Endothelial cell of umbilical vein (primary cell): ENCODE results near the gene EIF3I. TPM values are rescaled to one million over a fixed set of nuclear protein-coding genes. Genes with fewer than 3 reads are reported as not detected.
A peak's percentile ranks its signal among the peaks of the same experiment; 100 is the strongest.

Experiments used
- BruUV-seq: library from RNA; stranded (reverse); fragments of 400-500 nt; replicated peaks from 2 replicates; lab custom pipeline; 2021; lab: Mats Ljungman, UMichigan
- CTCF ChIA-PET: fragments of 300-600, 350-600 bp; sonication (Branson Sonifier 250); formaldehyde crosslinking; loops from one replicate; lab custom pipeline; 2021; ENCODE audit warnings: antibody characterized with exemption, inconsistent platforms; lab: Charles Lee
- POLR2A ChIA-PET: fragments of 300-600, 350-600 bp; sonication (Branson Sonifier 250); formaldehyde crosslinking; loops from one replicate; lab custom pipeline; 2021; ENCODE audit warnings: antibody characterized with exemption, inconsistent platforms; lab: Charles Lee
- DNase-seq: peaks from one replicate; pipeline ENCODE4 v3.0.0-alpha.2; 2011; ENCODE audit warnings: low read depth, low spot score
- FAIRE-seq: peaks from 2 replicates; lab custom pipeline; 2011; peaks lifted over from hg19 to GRCh38; lab: Jason Lieb, UNC
- H2AFZ ChIP-seq: 2 replicates; pipeline ENCODE4 v1.6.0; 2012; ENCODE audit warnings: low read depth, low read length, control low read depth, inconsistent platforms
- H3K27ac ChIP-seq: 2 replicates; pipeline ENCODE4 v1.5.1; 2011; ENCODE audit warnings: low read depth, mild to moderate bottlenecking, control low read depth, low read length, moderate library complexity; ENCODE audit not compliant: insufficient read depth
- H3K27me3 ChIP-seq, 2 experiments: 2 replicates each; pipeline versions ENCODE4 v1.6.0 to v1.6.1; 2011; ENCODE audit warnings: low read length in 2 of 2, mixed read lengths in 1 of 2; ENCODE audit not compliant: control insufficient read depth in 2 of 2, insufficient read depth in 2 of 2
- H3K36me3 ChIP-seq, 2 experiments: 2 replicates in 1 of 2; 3 replicates in 1 of 2; pipeline ENCODE4 v1.5.1; 2011; ENCODE audit warnings: low read length in 2 of 2, mild to moderate bottlenecking in 1 of 2, moderate library complexity in 1 of 2; ENCODE audit not compliant: control insufficient read depth in 2 of 2, insufficient read depth in 2 of 2; ENCODE audit errors: extremely low read depth in 1 of 2
- H3K4me1 ChIP-seq: 3 replicates; pipeline ENCODE4 v1.5.1; 2011; ENCODE audit warnings: mild to moderate bottlenecking, low read length; ENCODE audit not compliant: control insufficient read depth, insufficient read depth; ENCODE audit errors: extremely low read depth
- H3K4me2 ChIP-seq: 2 replicates; pipeline ENCODE4 v1.6.1; 2011; ENCODE audit warnings: low read length, control low read depth, mixed read lengths; ENCODE audit not compliant: insufficient read depth
- H3K4me3 ChIP-seq, 3 experiments: fragments of 200-600 bp in 1 of 3; sonication (generic), shearing (Covaris generic) in 1 of 3; replicated peaks in 1 of 3; 2 replicates each; pipeline ENCODE4 v1.5.1; 2011 to 2016; ENCODE audit warnings: control low read depth in 3 of 3, low read length in 3 of 3, mild to moderate bottlenecking in 2 of 3, inconsistent platforms in 1 of 3, low read depth in 1 of 3, moderate library complexity in 1 of 3; ENCODE audit not compliant: insufficient read depth in 1 of 3
- H3K79me2 ChIP-seq: 2 replicates; pipeline ENCODE4 v1.6.0; 2012; ENCODE audit warnings: low read length, inconsistent platforms; ENCODE audit not compliant: control insufficient read depth, insufficient read depth
- H3K9ac ChIP-seq: replicated peaks from 2 replicates; pipeline ENCODE3; 2011; ENCODE audit warnings: low read length, control low read depth; ENCODE audit not compliant: insufficient read depth; ENCODE audit errors: extremely low read depth
- H3K9me1 ChIP-seq: replicated peaks from 3 replicates; pipeline ENCODE4 v1.6.0; 2011; ENCODE audit warnings: mild to moderate bottlenecking, low read length; ENCODE audit not compliant: control insufficient read depth, insufficient read depth; ENCODE audit errors: extremely low read depth
- H3K9me3 ChIP-seq: replicated peaks from 2 replicates; pipeline ENCODE4 v1.5.1; 2012; ENCODE audit warnings: low read length, inconsistent platforms; ENCODE audit not compliant: control insufficient read depth, insufficient read depth
- H4K20me1 ChIP-seq: replicated peaks from 2 replicates; pipeline ENCODE3; 2011; ENCODE audit warnings: mild to moderate bottlenecking, low read length; ENCODE audit not compliant: control insufficient read depth, insufficient read depth; ENCODE audit errors: extremely low read depth
- EZH2 ChIP-seq: IDR thresholded peaks from 2 replicates; pipeline ENCODE4 v1.6.1; 2012; ENCODE audit warnings: borderline replicate concordance, low read depth, mild to moderate bottlenecking, moderate library complexity, low read length, inconsistent platforms; ENCODE audit not compliant: severe bottlenecking
- FOS ChIP-seq: IDR thresholded peaks from 2 replicates; pipeline ENCODE4 v1.6.1; 2011; ENCODE audit warnings: mild to moderate bottlenecking, low read length, moderate library complexity, borderline replicate concordance; ENCODE audit not compliant: insufficient read depth
- MYC ChIP-seq: IDR thresholded peaks from one replicate; pipeline ENCODE4 v1.6.1; 2011; ENCODE audit warnings: mild to moderate bottlenecking, low read depth, low read length
- POLR2A ChIP-seq: IDR thresholded peaks from 2 replicates; pipeline ENCODE4 v1.6.1; 2012; ENCODE audit warnings: low read depth, mild to moderate bottlenecking, control low read depth, low read length
- POLR2AphosphoS5 ChIP-seq: IDR thresholded peaks from 2 replicates; pipeline ENCODE4 v1.6.1; 2012; ENCODE audit warnings: low read depth, mild to moderate bottlenecking, control low read depth, low read length, moderate library complexity; ENCODE audit not compliant: insufficient read depth
- dilution Hi-C: fragments of 300-500 bp; cut with MboI; formaldehyde crosslinking; loops from one replicate; pipeline ENCODE4 v1.15.0; 2019; ENCODE audit warnings: low sequenced_read_pairs; ENCODE audit not compliant: extremely low pct_ligation_motif_present
- intact Hi-C: fragments of 100-400 bp; cut with micrococcal nuclease; formaldehyde crosslinking; loops from one replicate; pipeline ENCODE4 v1.10.0; 2022
- polyA plus RNA-seq, 4 experiments: library from polyadenylated mRNA; depleted of rRNA in 3 of 4; stranded (reverse) in 3 of 4; unstranded in 1 of 4; fragments of >200 nt; gene quantifications; 2 replicates each; pipeline versions ENCODE4 v1.2.1 to v1.2.3, GENCODE V29; 2011 to 2012; ENCODE audit warnings: missing spikeins in 1 of 4
- total RNA-seq: library from RNA; stranded (reverse); gene quantifications from 2 replicates; pipeline ENCODE4 v1.2.3, GENCODE V29; 2021
- TF ChIP-seq, protein P1 (sequence below): IDR thresholded peaks from 2 replicates; pipeline ENCODE4 v1.6.1; 2011; ENCODE audit not compliant: insufficient read depth, insufficient read length
- TF ChIP-seq, protein P2 (sequence below), 2 donors: IDR thresholded peaks; 1 replicate in 1 of 2; 2 replicates in 1 of 2; pipeline ENCODE4 v1.5.1; 2011; ENCODE audit warnings: low read length in 2 of 2, mild to moderate bottlenecking in 2 of 2, moderate library complexity in 2 of 2, control low read depth in 1 of 2, inconsistent platforms in 1 of 2, low read depth in 1 of 2; ENCODE audit not compliant: insufficient read depth in 1 of 2; ENCODE audit errors: extremely low read depth in 1 of 2

EIF3I gene
- total and polyA plus RNA-seq, 2 donors (not counting 3 experiments of a cell fraction or from before 2014, with no cell fraction given) = 186 to 331 TPM

DNA sequence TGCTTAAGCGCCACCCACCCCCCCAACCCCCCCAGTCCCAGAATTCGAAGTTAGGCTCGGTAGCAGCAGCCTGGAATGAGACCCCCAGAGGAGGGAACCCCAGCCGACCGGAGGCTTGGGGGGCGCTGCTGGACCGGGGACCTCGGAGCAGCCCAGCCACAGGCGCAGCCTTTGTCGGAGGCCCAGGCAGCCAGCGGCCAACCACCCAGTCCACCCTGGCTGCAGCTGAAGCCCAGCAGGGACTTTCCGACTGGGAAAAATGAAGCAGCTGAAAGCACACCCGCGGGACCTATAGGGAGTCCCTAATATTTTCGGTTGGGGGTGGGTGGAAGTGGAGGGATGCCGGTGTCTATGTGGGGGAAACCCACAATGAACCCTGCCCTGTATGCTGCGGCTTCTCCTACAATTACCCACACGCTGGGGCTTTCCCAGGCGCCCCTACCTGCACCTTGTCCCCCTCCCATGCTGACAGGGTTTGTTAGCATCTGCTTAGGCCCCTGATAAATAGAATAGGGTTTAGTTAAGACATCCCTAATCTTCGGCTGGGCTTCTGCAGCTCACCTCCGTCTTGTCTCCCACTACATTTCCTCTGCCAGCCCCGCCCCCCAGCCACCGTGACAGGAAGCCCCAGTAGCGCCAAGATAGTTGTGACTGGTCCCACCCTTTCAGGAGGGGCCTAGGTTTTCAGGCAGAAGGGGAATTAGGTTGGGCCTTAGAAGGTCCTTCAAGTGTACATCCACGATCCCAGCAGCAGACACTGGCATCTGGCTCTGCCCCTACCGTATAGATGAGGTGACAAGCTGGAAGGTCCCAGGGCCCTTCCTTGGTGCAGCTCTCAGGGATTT, 21.0 kb upstream of the EIF3I start:
- POLR2A ChIA-PET = interaction anchor here (0.6 to 0.8 kb wide), 4 partner anchors 9 to 135 kb away, joined by 3 to 6 read pairs (median 3); partner anchors contain the start of genes KPNA6, MARCKSL1 and TMEM39B

More for the DNA sequence above, 21.0 kb upstream of the EIF3I start:
- peak overlapping the region; percentile 54 for H3K4me2 ChIP-seq
- FAIRE-seq = peak; percentile 84
- dilution Hi-C loops = no loop called here
- H3K27me3 ChIP-seq = no peaks in the 10 kb centered on the region
- intact Hi-C loops = loop anchor here (2.0 kb wide), 1 partner anchor 20 kb away; no protein-coding TSS in a partner anchor
- CTCF ChIA-PET = interaction anchor here (1.0 to 3.0 kb wide), 6 partner anchors 15 to 213 kb away, joined by 3 to 13 read pairs (median 6); partner anchors contain the start of genes KPNA6 and MARCKSL1
- BruUV-seq = no TSS peak
- no peaks in the 10 kb centered on the region for H3K9me1 ChIP-seq
- peak overlapping the region; percentile 49 to 60 (median 56) for H3K4me3 ChIP-seq
- peak overlapping the region; percentile 79 for H2AFZ ChIP-seq
- DNase-seq = peak; percentile 56
- H3K9me3 ChIP-seq = no peaks in the 10 kb centered on the region
- TF ChIP-seq FOS = no peak
- no peak for TF ChIP-seq POLR2AphosphoS5
- no peak for TF ChIP-seq EZH2
- TF ChIP-seq POLR2A = no peak
- TF ChIP-seq MYC = no peak
- TF ChIP-seq, protein P1, sequence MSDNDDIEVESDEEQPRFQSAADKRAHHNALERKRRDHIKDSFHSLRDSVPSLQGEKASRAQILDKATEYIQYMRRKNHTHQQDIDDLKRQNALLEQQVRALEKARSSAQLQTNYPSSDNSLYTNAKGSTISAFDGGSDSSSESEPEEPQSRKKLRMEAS = no peak
- TF ChIP-seq, protein P2, sequence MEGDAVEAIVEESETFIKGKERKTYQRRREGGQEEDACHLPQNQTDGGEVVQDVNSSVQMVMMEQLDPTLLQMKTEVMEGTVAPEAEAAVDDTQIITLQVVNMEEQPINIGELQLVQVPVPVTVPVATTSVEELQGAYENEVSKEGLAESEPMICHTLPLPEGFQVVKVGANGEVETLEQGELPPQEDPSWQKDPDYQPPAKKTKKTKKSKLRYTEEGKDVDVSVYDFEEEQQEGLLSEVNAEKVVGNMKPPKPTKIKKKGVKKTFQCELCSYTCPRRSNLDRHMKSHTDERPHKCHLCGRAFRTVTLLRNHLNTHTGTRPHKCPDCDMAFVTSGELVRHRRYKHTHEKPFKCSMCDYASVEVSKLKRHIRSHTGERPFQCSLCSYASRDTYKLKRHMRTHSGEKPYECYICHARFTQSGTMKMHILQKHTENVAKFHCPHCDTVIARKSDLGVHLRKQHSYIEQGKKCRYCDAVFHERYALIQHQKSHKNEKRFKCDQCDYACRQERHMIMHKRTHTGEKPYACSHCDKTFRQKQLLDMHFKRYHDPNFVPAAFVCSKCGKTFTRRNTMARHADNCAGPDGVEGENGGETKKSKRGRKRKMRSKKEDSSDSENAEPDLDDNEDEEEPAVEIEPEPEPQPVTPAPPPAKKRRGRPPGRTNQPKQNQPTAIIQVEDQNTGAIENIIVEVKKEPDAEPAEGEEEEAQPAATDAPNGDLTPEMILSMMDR (IDR thresholded peaks at IDR 0.05; ENCODE audit: extremely low read depth in 1 of 2, insufficient read depth in 1 of 2, low read depth in 1 of 2, low read length in 2 of 2) = no peak
- H3K79me2 ChIP-seq = no peaks in the 10 kb centered on the region
- peak overlapping the region; percentile 5 for H3K27ac ChIP-seq
- H3K4me1 ChIP-seq = peaks cover 25% of the 10 kb centered on the region
- no peaks in the 10 kb centered on the region for H4K20me1 ChIP-seq
- H3K9ac ChIP-seq = peak overlapping the region; percentile 71
- peaks cover 5 to 11% of the 10 kb centered on the region in 2 experiments for H3K36me3 ChIP-seq
